PFSK-1 (cell line): Measurements from ENCODE around the gene SUV39H2.

ENCODE experiments used
- FOXP2 ChIP-seq: optimal IDR thresholded peaks from 2 replicates; pipeline ENCODE3; 2011; ENCODE audit warnings: borderline replicate concordance, control low read depth, inconsistent platforms; ENCODE audit not compliant: insufficient read depth; ENCODE audit errors: extremely low read length, extremely low read depth
- POLR2AphosphoS5 ChIP-seq: IDR thresholded peaks from 2 replicates; pipeline ENCODE4 v1.6.1; 2012; ENCODE audit warnings: low read depth, mild to moderate bottlenecking, control low read depth, low read length, moderate library complexity
- REST ChIP-seq, 2 experiments: IDR thresholded peaks; 2 replicates each; pipeline versions ENCODE4 v1.6.1 to v1.8.0; 2011 to 2012; ENCODE audit warnings: low read depth in 2 of 2, low read length in 2 of 2, control low read depth in 1 of 2, inconsistent platforms in 1 of 2, mild to moderate bottlenecking in 1 of 2, moderate library complexity in 1 of 2; ENCODE audit not compliant: insufficient read depth in 1 of 2
- SIN3A ChIP-seq: IDR thresholded peaks from 2 replicates; pipeline ENCODE4 v1.6.1; 2012; ENCODE audit warnings: mild to moderate bottlenecking, low read length, moderate library complexity, borderline replicate concordance; ENCODE audit not compliant: insufficient read depth
- TAF1 ChIP-seq: IDR thresholded peaks from 2 replicates; pipeline ENCODE4 v1.6.1; 2012; ENCODE audit warnings: low read length, control low read depth, borderline replicate concordance; ENCODE audit not compliant: insufficient read depth

GRCh38 chr10:14836208-14836607, 42.5 kb upstream of the SUV39H2 start:
- TF ChIP-seq POLR2AphosphoS5: no peak
- no peak for TF ChIP-seq TAF1
- no peak for TF ChIP-seq SIN3A
- no peak for TF ChIP-seq FOXP2
- TF ChIP-seq REST (IDR thresholded peaks at IDR 0.05; ENCODE audit: insufficient read depth in 1 of 2, low read depth in 2 of 2, low read length in 2 of 2): no peak
